Neuronal stem cell (in vitro differentiated cells): Measurements from ENCODE around the gene MALRD1.
A peak's percentile ranks its signal among the peaks of the same experiment; 100 is the strongest.

Source experiments
- DNase-seq: peaks from one replicate; pipeline ENCODE4 v3.0.0-alpha.2; 2013; ENCODE audit warnings: low spot score
- H2AFZ ChIP-seq: one replicate; pipeline ENCODE4 v1.6.1; 2013; ENCODE audit warnings: mild to moderate bottlenecking, low read length, inconsistent platforms
- H2AK5ac ChIP-seq: 2 replicates; pipeline ENCODE4 v1.6.1; 2013; ENCODE audit warnings: low read depth, mild to moderate bottlenecking, inconsistent platforms, low read length, moderate library complexity, mixed read lengths
- H2BK120ac ChIP-seq: 2 replicates; pipeline ENCODE4 v1.6.1; 2013; ENCODE audit warnings: low read depth, mild to moderate bottlenecking, inconsistent platforms, low read length, moderate library complexity, mixed read lengths
- H2BK12ac ChIP-seq: one replicate; pipeline ENCODE4 v1.6.1; 2013; ENCODE audit warnings: low read length, inconsistent platforms
- H2BK15ac ChIP-seq: 2 replicates; pipeline ENCODE4 v1.6.1; 2013; ENCODE audit warnings: mild to moderate bottlenecking, low read length, inconsistent platforms, mixed read lengths
- H2BK5ac ChIP-seq: one replicate; pipeline ENCODE4 v1.6.1; 2013; ENCODE audit warnings: inconsistent platforms, mild to moderate bottlenecking, low read length, moderate library complexity
- H3K14ac ChIP-seq: one replicate; pipeline ENCODE4 v1.6.1; 2013; ENCODE audit warnings: low read length, inconsistent platforms
- H3K18ac ChIP-seq: 2 replicates; pipeline ENCODE4 v1.6.1; 2013; ENCODE audit warnings: low read length, inconsistent platforms
- H3K23ac ChIP-seq: 2 replicates; pipeline ENCODE4 v1.6.1; 2013; ENCODE audit warnings: low read depth, mild to moderate bottlenecking, mixed read lengths, low read length, inconsistent platforms; ENCODE audit not compliant: poor library complexity
- H3K27ac ChIP-seq: replicated peaks from 3 replicates; pipeline ENCODE4 v1.5.1; 2013; ENCODE audit warnings: low read length, inconsistent platforms
- H3K27me3 ChIP-seq, 3 experiments: 2 replicates each; pipeline ENCODE4 v1.6.1; 2013; ENCODE audit warnings: low read length in 3 of 3, mild to moderate bottlenecking in 2 of 3, inconsistent platforms in 1 of 3, low read depth in 1 of 3, mixed read lengths in 1 of 3, moderate library complexity in 1 of 3; ENCODE audit not compliant: control insufficient read depth in 3 of 3, insufficient read depth in 3 of 3
- H3K36me3 ChIP-seq, 2 donors: replicated peaks in 1 of 2; 2 replicates each; pipeline ENCODE4 v1.6.1; 2013; ENCODE audit warnings: low read length in 2 of 2; ENCODE audit not compliant: control insufficient read depth in 2 of 2, insufficient read depth in 2 of 2
- H3K4ac ChIP-seq: 2 replicates; pipeline ENCODE4 v1.6.1; 2013; ENCODE audit warnings: inconsistent platforms, mild to moderate bottlenecking, low read length, moderate library complexity
- H3K4me1 ChIP-seq, 2 donors: 1 replicate in 1 of 2; 2 replicates in 1 of 2; pipeline ENCODE4 v1.6.1; 2013; ENCODE audit warnings: low read length in 2 of 2, low read depth in 1 of 2; ENCODE audit not compliant: control insufficient read depth in 2 of 2, insufficient read depth in 1 of 2
- H3K4me2 ChIP-seq: one replicate; pipeline ENCODE4 v1.6.1; 2013; ENCODE audit warnings: mild to moderate bottlenecking, low read length, inconsistent platforms; ENCODE audit not compliant: insufficient read depth, poor library complexity, severe bottlenecking
- H3K4me3 ChIP-seq, 2 donors: 2 replicates each; pipeline ENCODE4 v1.5.1; 2013; ENCODE audit warnings: low read length in 2 of 2, mild to moderate bottlenecking in 2 of 2, inconsistent platforms in 1 of 2, moderate library complexity in 1 of 2
- H3K79me1 ChIP-seq: one replicate; pipeline ENCODE4 v1.6.1; 2013; ENCODE audit warnings: low read depth, mild to moderate bottlenecking, inconsistent platforms, low read length, moderate library complexity
- H3K9ac ChIP-seq: one replicate; pipeline ENCODE4 v1.6.1; 2013; ENCODE audit warnings: mild to moderate bottlenecking, low read depth, low read length, inconsistent platforms; ENCODE audit not compliant: poor library complexity
- H3K9me3 ChIP-seq, 2 donors: replicated peaks in 1 of 2; 2 replicates each; pipeline versions ENCODE3 to v1.6.1; 2013; ENCODE audit warnings: low read length in 2 of 2, mild to moderate bottlenecking in 2 of 2, inconsistent platforms in 1 of 2, low read depth in 1 of 2, mixed read lengths in 1 of 2, moderate library complexity in 1 of 2; ENCODE audit not compliant: control insufficient read depth in 2 of 2, insufficient read depth in 1 of 2
- H4K8ac ChIP-seq: one replicate; pipeline ENCODE4 v1.6.1; 2013; ENCODE audit warnings: low read depth, mild to moderate bottlenecking, inconsistent platforms, low read length, moderate library complexity
- H4K91ac ChIP-seq: one replicate; pipeline ENCODE4 v1.6.1; 2013; ENCODE audit warnings: low read length, low read depth, mild to moderate bottlenecking, inconsistent platforms; ENCODE audit not compliant: poor library complexity
- WGBS, 2 donors: extraction: QIAGEN DNeasy Blood & Tissue Kit; methylation state at CpG; one replicate each; pipeline ENCODE4 v1.1.7; 2013; ENCODE audit warnings: missing lambda C conversion rate in 2 of 2, mixed read lengths in 1 of 2; ENCODE audit not compliant: insufficient read length in 2 of 2, insufficient replicate concordance in 1 of 2; ENCODE audit errors: extremely low coverage in 2 of 2; 5-methylcytosine and 5-hydroxymethylcytosine counted together

Gene MALRD1

GRCh38 chr10:19683356-19683755 lies 634.8 kb downstream of the MALRD1 start:
- Histone ChIP-seq H3K4me2 (no peak overlapping the region), H2BK5ac (no peak overlapping the region), H2AK5ac (no peak overlapping the region), H2BK15ac (no peak overlapping the region), H3K14ac (no peak overlapping the region), H3K9me3 (no peaks in the 10 kb centered on the region), H3K27ac (peak overlapping the region; percentile 76), H2BK120ac (no peak overlapping the region), H3K4ac (no peak overlapping the region), H3K79me1 (no peaks in the 10 kb centered on the region), H4K91ac (no peak overlapping the region), H2BK12ac (no peak overlapping the region), H3K4me3 (no peak overlapping the region), H3K4me1 (peaks cover 0 to 8% of the 10 kb centered on the region in 2 donors), H3K36me3 (no peaks in the 10 kb centered on the region), H4K8ac (no peak overlapping the region), H3K23ac (no peak overlapping the region), H2AFZ (no peak overlapping the region), H3K9ac (no peak overlapping the region), H3K18ac (no peak overlapping the region), H3K27me3 (no peaks in the 10 kb centered on the region)
- WGBS, 2 donors: no CpG with 5 or more reads among the region's 3 CpGs
- no peak for DNase-seq

- no peak for DNase-seq
- Histone ChIP-seq H3K27ac (no peak overlapping the region), H4K91ac (no peak overlapping the region), H2AFZ (no peak overlapping the region), H3K27me3 (no peaks in the 10 kb centered on the region), H3K36me3 (no peaks in the 10 kb centered on the region), H2BK12ac (no peak overlapping the region), H2BK15ac (no peak overlapping the region), H3K4me1 (peaks cover 0 to 10% of the 10 kb centered on the region in 2 donors), H2BK120ac (no peak overlapping the region), H2AK5ac (no peak overlapping the region), H3K79me1 (no peaks in the 10 kb centered on the region), H3K23ac (no peak overlapping the region), H3K4ac (no peak overlapping the region), H3K18ac (no peak overlapping the region), H4K8ac (no peak overlapping the region), H2BK5ac (no peak overlapping the region), H3K9me3 (no peaks in the 10 kb centered on the region), H3K4me3 (no peak overlapping the region), H3K14ac (no peak overlapping the region), H3K9ac (no peak overlapping the region), H3K4me2 (no peak overlapping the region)
- WGBS, 2 donors: no CpG with 5 or more reads among the region's 5 CpGs
Observed at GRCh38 chr10:19683960-19684359, 635.4 kb downstream of the MALRD1 start.

GRCh38 chr10:19688344-19688743 lies 639.7 kb downstream of the MALRD1 start:
- no peak overlapping the region for H4K8ac ChIP-seq
- no peak overlapping the region for H3K14ac ChIP-seq
- WGBS, 2 donors: no CpG with 5 or more reads among the region's 3 CpGs
- H3K79me1 ChIP-seq: no peaks in the 10 kb centered on the region
- no peak overlapping the region for H3K18ac ChIP-seq
- H2BK15ac ChIP-seq: no peak overlapping the region
- H3K9ac ChIP-seq: no peak overlapping the region
- H3K4me2 ChIP-seq: no peak overlapping the region
- no peak overlapping the region for H2BK120ac ChIP-seq
- no peaks in the 10 kb centered on the region for H3K36me3 ChIP-seq
- no peak overlapping the region for H3K4me3 ChIP-seq
- H4K91ac ChIP-seq: no peak overlapping the region
- H2BK12ac ChIP-seq: no peak overlapping the region
- no peak overlapping the region for H2AFZ ChIP-seq
- H3K23ac ChIP-seq: no peak overlapping the region
- no peak for DNase-seq
- H3K9me3 ChIP-seq: no peaks in the 10 kb centered on the region
- no peak overlapping the region for H3K4ac ChIP-seq
- H3K4me1 ChIP-seq: peaks cover 0 to 3% of the 10 kb centered on the region in 2 donors
- H2AK5ac ChIP-seq: no peak overlapping the region
- no peak overlapping the region for H3K27ac ChIP-seq
- H3K27me3 ChIP-seq: no peaks in the 10 kb centered on the region
- H2BK5ac ChIP-seq: no peak overlapping the region

GRCh38 chr10:19689231-19689630 lies 640.6 kb downstream of the MALRD1 start:
- Histone ChIP-seq H3K9ac (no peak overlapping the region), H2BK5ac (no peak overlapping the region), H3K23ac (no peak overlapping the region), H2BK12ac (no peak overlapping the region), H3K36me3 (no peaks in the 10 kb centered on the region), H3K79me1 (no peaks in the 10 kb centered on the region), H3K14ac (no peak overlapping the region), H3K4ac (no peak overlapping the region), H3K27ac (no peak overlapping the region), H3K9me3 (no peaks in the 10 kb centered on the region), H2BK15ac (no peak overlapping the region), H3K4me1 (peaks cover 0 to 2% of the 10 kb centered on the region in 2 donors), H3K4me3 (no peak overlapping the region), H4K91ac (no peak overlapping the region), H2AK5ac (no peak overlapping the region), H3K4me2 (no peak overlapping the region), H3K27me3 (no peaks in the 10 kb centered on the region), H4K8ac (no peak overlapping the region), H3K18ac (no peak overlapping the region), H2BK120ac (no peak overlapping the region), H2AFZ (no peak overlapping the region)
- WGBS, 2 donors: no CpG with 5 or more reads among the region's 3 CpGs
- no peak for DNase-seq
